GM15510 (cell line): Measurements from ENCODE around the gene PLPPR5.

ENCODE experiments used
- POLR2A ChIP-seq: IDR thresholded peaks from 3 replicates; pipeline ENCODE4 v1.6.1; 2011; ENCODE audit warnings: borderline replicate concordance; ENCODE audit not compliant: insufficient read length; ENCODE audit errors: extremely low read depth

Gene PLPPR5

GRCh38 chr1:98903726-98904125, 100.9 kb downstream of the PLPPR5 start:
- TF ChIP-seq POLR2A, result no peak

GRCh38 chr1:98903261-98903660, 101.4 kb downstream of the PLPPR5 start:
- no peak for TF ChIP-seq POLR2A

- no peak for TF ChIP-seq POLR2A
Measured at GRCh38 chr1:98898940-98899339, 105.7 kb downstream of the PLPPR5 start.

- TF ChIP-seq POLR2A, result no peak
Measured at GRCh38 chr1:98897479-98897878, 107.2 kb downstream of the PLPPR5 start.

- no peak for TF ChIP-seq POLR2A
Measured at GRCh38 chr1:98896711-98897445, 107.8 kb downstream of the PLPPR5 start.

- no peak for TF ChIP-seq POLR2A
Measured at GRCh38 chr1:98893371-98893770, 111.3 kb downstream of the PLPPR5 start.

GRCh38 chr1:98888869-98889268, 115.8 kb downstream of the PLPPR5 start:
- no peak for TF ChIP-seq POLR2A

GRCh38 chr1:98887507-98887906, 117.2 kb downstream of the PLPPR5 start:
- no peak for TF ChIP-seq POLR2A

- no peak for TF ChIP-seq POLR2A
Measured at GRCh38 chr1:98884864-98885263, 119.8 kb downstream of the PLPPR5 start.

GRCh38 chr1:98881901-98882300, 122.8 kb downstream of the PLPPR5 start:
- no peak for TF ChIP-seq POLR2A

- TF ChIP-seq POLR2A, result no peak
Measured at GRCh38 chr1:98874828-98875227, 129.8 kb downstream of the PLPPR5 start.

- no peak for TF ChIP-seq POLR2A
Measured at GRCh38 chr1:98870959-98871903, 133.4 kb downstream of the PLPPR5 start.

GRCh38 chr1:98865796-98866195, 138.9 kb downstream of the PLPPR5 start:
- no peak for TF ChIP-seq POLR2A

- no peak for TF ChIP-seq POLR2A
Measured at GRCh38 chr1:98860329-98860728, 144.3 kb downstream of the PLPPR5 start.

- no peak for TF ChIP-seq POLR2A
Measured at GRCh38 chr1:98854137-98854536, 150.5 kb downstream of the PLPPR5 start.
